Central memory CD4-positive, alpha-beta T cell (primary cell): Measurements from ENCODE around the gene SH3GL2.

Source experiments
- DNase-seq: peaks from one replicate; pipeline ENCODE4 v3.0.0; 2022
- total RNA-seq, 3 experiments: gene quantifications; one replicate each; lab custom pipeline; 2026; lab: John Stamatoyannopoulos, UW

Gene SH3GL2
- 0 reads per million in 3 experiments for total RNA-seq

- DNase-seq, result no peak
Measured at GRCh38 chr9:17578911-17579793, at the start of gene SH3GL2. Gene SH3GL2 (plus strand): TSS chr9:17579066.

DNA sequence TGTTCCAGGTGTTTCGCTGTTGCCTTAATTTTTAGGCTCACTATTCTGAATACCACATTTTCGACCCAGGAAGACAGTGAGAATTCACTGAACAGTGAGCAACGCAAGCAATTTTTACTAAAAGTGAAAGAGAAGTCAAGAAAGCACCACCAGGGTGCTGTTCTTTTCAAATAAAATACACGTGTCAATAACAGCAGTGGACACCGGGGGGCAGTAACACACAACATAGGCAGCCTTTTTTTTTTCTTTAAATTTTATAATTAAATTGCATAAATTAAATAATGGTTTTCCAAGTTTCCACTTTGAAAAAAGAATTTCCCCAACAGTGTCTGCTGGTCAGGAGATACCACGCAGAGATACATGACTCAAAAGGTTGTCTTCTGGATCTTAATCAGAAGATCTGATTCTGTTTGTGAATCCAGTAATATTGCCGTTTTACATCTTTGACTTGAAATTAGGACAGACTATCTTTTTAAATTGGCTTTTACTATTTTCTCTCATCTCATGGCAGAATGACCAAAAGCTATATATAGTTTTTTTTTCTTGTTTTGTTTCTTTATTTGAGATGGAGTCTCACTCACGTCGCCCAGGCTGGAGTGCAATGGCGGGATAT is 47.1 kb upstream of the SH3GL2 start:
- no peak for DNase-seq

- no peak for DNase-seq
Measured at GRCh38 chr9:17532461-17532860, 46.4 kb upstream of the SH3GL2 start.

- no peak for DNase-seq
Measured at GRCh38 chr9:17535176-17535575, 43.7 kb upstream of the SH3GL2 start.

GRCh38 chr9:17536027-17536426 is 42.8 kb upstream of the SH3GL2 start:
- DNase-seq, result no peak

- DNase-seq, result no peak
Measured at GRCh38 chr9:17551023-17551422, 27.8 kb upstream of the SH3GL2 start.

GRCh38 chr9:17555362-17556054 is 23.4 kb upstream of the SH3GL2 start:
- DNase-seq, result no peak

- DNase-seq, result no peak
Measured at GRCh38 chr9:17556255-17556654, 22.6 kb upstream of the SH3GL2 start.

DNA sequence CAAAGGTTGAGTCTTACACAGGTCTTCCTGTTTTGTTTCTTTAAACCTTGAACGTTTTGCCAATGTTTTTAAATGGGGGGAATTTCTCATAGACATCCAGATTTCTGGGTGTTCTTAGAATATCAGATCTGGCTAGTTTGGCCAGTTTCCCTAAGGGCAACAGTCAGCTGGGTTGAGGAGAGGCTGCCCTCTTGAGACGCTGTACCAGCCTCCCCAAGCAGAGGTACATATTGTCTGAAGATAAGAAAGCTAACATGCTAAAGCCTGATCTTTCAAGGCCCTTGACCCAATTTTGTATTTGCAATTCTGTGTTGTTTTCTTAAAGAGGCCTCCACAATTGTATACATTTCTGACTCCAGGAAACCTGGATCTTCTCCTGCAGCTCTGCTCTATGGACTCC is 21.9 kb upstream of the SH3GL2 start:
- DNase-seq, result no peak

DNA sequence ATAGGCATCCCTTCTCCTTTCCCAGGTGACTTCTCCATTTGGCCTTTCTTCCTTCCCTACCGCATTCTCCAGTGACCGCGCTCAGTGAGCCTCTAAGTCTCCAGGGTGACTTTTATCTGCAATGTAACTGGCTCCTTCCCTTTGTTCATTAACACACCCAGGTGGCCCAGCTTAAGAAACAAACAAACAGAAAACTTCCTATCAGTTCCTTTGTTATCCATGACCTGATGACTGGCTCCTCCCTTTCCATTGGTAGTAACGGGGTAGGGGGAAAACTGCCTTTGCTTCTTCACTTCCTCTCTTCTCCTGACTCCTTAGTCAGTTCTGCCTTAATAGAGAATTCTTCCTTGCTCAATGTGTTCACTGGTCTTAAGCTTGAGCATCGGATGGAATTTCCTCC is 7.0 kb upstream of the SH3GL2 start:
- no peak for DNase-seq

GRCh38 chr9:17574342-17574741 is 4.5 kb upstream of the SH3GL2 start:
- no peak for DNase-seq

GRCh38 chr9:17578577-17578910 is 322 bp upstream of the SH3GL2 start:
- DNase-seq, result no peak

- no peak for DNase-seq
Measured at GRCh38 chr9:17580119-17580518, 1.3 kb downstream of the SH3GL2 start.

DNA sequence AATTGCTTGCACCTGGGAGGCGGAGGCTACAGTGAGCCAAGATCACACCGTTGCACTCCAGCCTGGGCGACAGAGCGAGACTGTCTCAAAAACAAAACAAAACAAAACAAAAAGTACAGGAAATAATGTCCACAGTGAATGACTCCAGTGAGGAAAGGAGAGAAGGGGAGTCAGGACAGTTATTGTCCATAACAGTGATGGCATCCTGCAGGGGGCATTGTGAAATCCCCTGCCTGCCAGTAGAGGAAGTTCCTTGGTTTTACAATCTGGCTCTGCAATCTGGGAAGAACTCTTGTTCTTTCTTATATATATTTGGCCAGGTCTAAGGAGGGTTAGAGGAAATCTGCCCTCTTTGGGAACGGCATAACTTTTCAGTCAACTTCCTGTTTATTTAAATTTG is 8.2 kb downstream of the SH3GL2 start:
- DNase-seq, result no peak

- no peak for DNase-seq
Measured at GRCh38 chr9:17588395-17588794, 9.5 kb downstream of the SH3GL2 start.

GRCh38 chr9:17588941-17589340 is 10.1 kb downstream of the SH3GL2 start:
- DNase-seq, result no peak

DNA sequence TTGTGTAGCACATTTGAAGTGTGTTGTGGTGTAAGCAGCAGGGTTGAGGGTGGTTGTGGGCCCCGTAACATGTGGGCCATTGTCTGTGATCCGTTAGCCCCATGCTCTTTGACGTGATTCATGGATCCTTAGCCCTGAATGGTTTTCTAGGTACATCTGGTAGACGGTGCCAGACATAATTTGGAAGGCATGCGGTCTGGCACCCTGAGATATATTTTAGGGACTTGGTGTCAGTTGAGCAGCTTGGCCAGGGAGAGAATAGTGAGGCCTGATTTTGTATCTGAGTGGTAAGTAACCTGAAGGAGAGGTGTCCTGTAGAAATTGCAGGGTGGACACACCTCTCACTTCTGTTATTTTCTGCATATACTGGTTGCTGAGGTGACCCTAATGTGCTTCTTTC is 10.9 kb downstream of the SH3GL2 start:
- DNase-seq, result no peak

- no peak for DNase-seq
Measured at GRCh38 chr9:17594961-17595360, 16.1 kb downstream of the SH3GL2 start.

GRCh38 chr9:17597977-17598376 is 19.1 kb downstream of the SH3GL2 start:
- no peak for DNase-seq

- DNase-seq, result no peak
Measured at GRCh38 chr9:17600962-17601593, 22.2 kb downstream of the SH3GL2 start.

- DNase-seq, result no peak
Measured at GRCh38 chr9:17604556-17604955, 25.7 kb downstream of the SH3GL2 start.

- DNase-seq, result no peak
Measured at GRCh38 chr9:17609312-17610005, 30.6 kb downstream of the SH3GL2 start.

DNA sequence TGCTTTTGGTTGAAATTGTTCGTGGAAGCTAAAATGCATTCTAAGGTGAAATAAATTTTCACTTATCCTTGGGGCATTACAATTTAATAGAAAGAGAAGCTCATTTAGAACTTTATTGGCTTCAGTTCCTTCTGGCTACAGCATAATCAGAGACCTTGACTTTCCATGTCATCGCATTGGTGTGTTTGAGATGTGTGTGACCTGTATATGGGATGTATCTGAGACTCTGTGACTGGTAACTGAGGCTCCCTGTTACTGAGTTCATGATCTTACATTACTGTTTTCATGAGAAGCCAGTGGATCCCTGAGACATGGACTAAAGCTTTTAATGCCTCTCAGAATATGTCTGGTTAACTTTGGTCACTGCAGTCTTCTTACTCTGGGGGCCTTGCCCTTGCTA is 32.5 kb downstream of the SH3GL2 start:
- DNase-seq, result no peak
